ENCODE data around the gene SBF2. TPM values are rescaled to one million over a fixed set of nuclear protein-coding genes. Genes with fewer than 3 reads are reported as not detected.
"Not testable (repeated sequence)": the region's sequence is repeated elsewhere in the genome, so short reads cannot be mapped to it uniquely, and the experiment has no call there.

SBF2 gene
- total RNA-seq, 1 donor from 2014 or later, result 4.2 TPM

GRCh38 chr11:10155793-10156490 is 138.1 kb downstream of the SBF2 start:
- no peak overlapping the region for H3K4me3 Mint-ChIP-seq (ENCODE audit: low read depth)
- H3K4me1 Mint-ChIP-seq (ENCODE audit: low read depth), result no peaks in the 10 kb centered on the region
- no peak overlapping the region for H3K27ac Mint-ChIP-seq
- DNase-seq (ENCODE audit: low spot score), result no peak
- peaks cover 13% of the 10 kb centered on the region for H3K9me3 Mint-ChIP-seq
- H3K36me3 Mint-ChIP-seq (ENCODE audit: low read depth), result no peaks in the 10 kb centered on the region
- intact Hi-C loops (cut with micrococcal nuclease), result no loop called here
- H3K27me3 Mint-ChIP-seq (ENCODE audit: low read depth), result peaks cover 3% of the 10 kb centered on the region

GRCh38 chr11:10150800-10151199 is 143.2 kb downstream of the SBF2 start:
- DNase-seq (ENCODE audit: low spot score), result no peak
- Mint-ChIP-seq H3K36me3 (ENCODE audit: low read depth) (no peaks in the 10 kb centered on the region), H3K27me3 (ENCODE audit: low read depth) (peaks cover 3% of the 10 kb centered on the region), H3K27ac (no peak overlapping the region), H3K4me1 (ENCODE audit: low read depth) (no peaks in the 10 kb centered on the region), H3K9me3 (no peaks in the 10 kb centered on the region), H3K4me3 (ENCODE audit: low read depth) (no peak overlapping the region)
- intact Hi-C loops (cut with micrococcal nuclease), result no loop called here

GRCh38 chr11:10149553-10149952 is 144.5 kb downstream of the SBF2 start:
- no peak for DNase-seq (ENCODE audit: low spot score)
- intact Hi-C loops (cut with micrococcal nuclease), result no loop called here
- Mint-ChIP-seq H3K4me1 (ENCODE audit: low read depth) (no peaks in the 10 kb centered on the region), H3K27ac (no peak overlapping the region), H3K9me3 (no peaks in the 10 kb centered on the region), H3K36me3 (ENCODE audit: low read depth) (no peaks in the 10 kb centered on the region), H3K4me3 (ENCODE audit: low read depth) (no peak overlapping the region), H3K27me3 (ENCODE audit: low read depth) (peaks cover 5% of the 10 kb centered on the region)

- Mint-ChIP-seq H3K9me3 (no peaks in the 10 kb centered on the region), H3K27ac (no peak overlapping the region), H3K4me3 (ENCODE audit: low read depth) (no peak overlapping the region), H3K36me3 (ENCODE audit: low read depth) (no peaks in the 10 kb centered on the region), H3K4me1 (ENCODE audit: low read depth) (no peaks in the 10 kb centered on the region), H3K27me3 (ENCODE audit: low read depth) (peaks cover 2% of the 10 kb centered on the region)
- no peak for DNase-seq (ENCODE audit: low spot score)
- intact Hi-C loops (cut with micrococcal nuclease), result no loop called here
Observed at GRCh38 chr11:10147195-10147594, 146.8 kb downstream of the SBF2 start.

GRCh38 chr11:10144954-10145353 is 149.1 kb downstream of the SBF2 start:
- Mint-ChIP-seq H3K36me3 (ENCODE audit: low read depth) (no peaks in the 10 kb centered on the region), H3K27me3 (ENCODE audit: low read depth) (peaks cover 2% of the 10 kb centered on the region), H3K27ac (no peak overlapping the region), H3K4me3 (ENCODE audit: low read depth) (no peak overlapping the region), H3K9me3 (no peaks in the 10 kb centered on the region), H3K4me1 (ENCODE audit: low read depth) (no peaks in the 10 kb centered on the region)
- no peak for DNase-seq (ENCODE audit: low spot score)
- intact Hi-C loops (cut with micrococcal nuclease), result no loop called here

GRCh38 chr11:10139656-10140055 is 154.4 kb downstream of the SBF2 start:
- Mint-ChIP-seq H3K27ac (no peak overlapping the region), H3K4me3 (ENCODE audit: low read depth) (no peak overlapping the region), H3K27me3 (ENCODE audit: low read depth) (no peaks in the 10 kb centered on the region), H3K9me3 (peaks cover 9% of the 10 kb centered on the region), H3K4me1 (ENCODE audit: low read depth) (no peaks in the 10 kb centered on the region), H3K36me3 (ENCODE audit: low read depth) (no peaks in the 10 kb centered on the region)
- intact Hi-C loops (cut with micrococcal nuclease), result no loop called here
- no peak for DNase-seq (ENCODE audit: low spot score)

GRCh38 chr11:10139143-10139542 is 154.9 kb downstream of the SBF2 start:
- H3K27me3 Mint-ChIP-seq (ENCODE audit: low read depth), result no peaks in the 10 kb centered on the region
- DNase-seq (ENCODE audit: low spot score), result no peak
- peaks cover 10% of the 10 kb centered on the region for H3K9me3 Mint-ChIP-seq
- H3K4me1 Mint-ChIP-seq (ENCODE audit: low read depth), result no peaks in the 10 kb centered on the region
- H3K27ac Mint-ChIP-seq, result no peak overlapping the region
- intact Hi-C loops (cut with micrococcal nuclease), result no loop called here
- H3K36me3 Mint-ChIP-seq (ENCODE audit: low read depth), result no peaks in the 10 kb centered on the region
- no peak overlapping the region for H3K4me3 Mint-ChIP-seq (ENCODE audit: low read depth)

- Mint-ChIP-seq H3K36me3 (ENCODE audit: low read depth) (no peaks in the 10 kb centered on the region), H3K4me3 (ENCODE audit: low read depth) (no peak overlapping the region), H3K27me3 (ENCODE audit: low read depth) (no peaks in the 10 kb centered on the region), H3K27ac (no peak overlapping the region), H3K9me3 (peaks cover 15% of the 10 kb centered on the region), H3K4me1 (ENCODE audit: low read depth) (no peaks in the 10 kb centered on the region)
- intact Hi-C loops (cut with micrococcal nuclease), result no loop called here
- no peak for DNase-seq (ENCODE audit: low spot score)
Observed at GRCh38 chr11:10134975-10135481, 159.0 kb downstream of the SBF2 start.

- H3K4me1 Mint-ChIP-seq (ENCODE audit: low read depth); H3K36me3 Mint-ChIP-seq (ENCODE audit: low read depth); H3K27me3 Mint-ChIP-seq (ENCODE audit: low read depth); H3K4me3 Mint-ChIP-seq (ENCODE audit: low read depth); intact Hi-C loops (cut with micrococcal nuclease); DNase-seq (ENCODE audit: low spot score); H3K27ac Mint-ChIP-seq: not testable (repeated sequence)
- peaks cover 15% of the 10 kb centered on the region for H3K9me3 Mint-ChIP-seq
Observed at GRCh38 chr11:10134226-10134625, 159.8 kb downstream of the SBF2 start.

GRCh38 chr11:10133251-10133650 is 160.8 kb downstream of the SBF2 start:
- H3K27ac Mint-ChIP-seq, result not testable (repeated sequence)

GRCh38 chr11:10130875-10131274 is 163.1 kb downstream of the SBF2 start:
- intact Hi-C loops (cut with micrococcal nuclease), result no loop called here
- H3K36me3 Mint-ChIP-seq (ENCODE audit: low read depth), result no peaks in the 10 kb centered on the region
- H3K4me1 Mint-ChIP-seq (ENCODE audit: low read depth), result no peaks in the 10 kb centered on the region
- H3K27me3 Mint-ChIP-seq (ENCODE audit: low read depth), result no peaks in the 10 kb centered on the region
- H3K27ac Mint-ChIP-seq, result no peak overlapping the region
- DNase-seq (ENCODE audit: low spot score), result no peak
- H3K4me3 Mint-ChIP-seq (ENCODE audit: low read depth), result no peak overlapping the region
- peaks cover 12% of the 10 kb centered on the region for H3K9me3 Mint-ChIP-seq

More at GRCh38 chr11:10133251-10133650, 160.8 kb downstream of the SBF2 start:
- H3K27me3 Mint-ChIP-seq (ENCODE audit: low read depth); H3K36me3 Mint-ChIP-seq (ENCODE audit: low read depth); DNase-seq (ENCODE audit: low spot score); H3K4me3 Mint-ChIP-seq (ENCODE audit: low read depth); H3K4me1 Mint-ChIP-seq (ENCODE audit: low read depth); intact Hi-C loops (cut with micrococcal nuclease): not testable (repeated sequence)
- H3K9me3 Mint-ChIP-seq, result peaks cover 12% of the 10 kb centered on the region

GRCh38 chr11:10129184-10129583 is 164.8 kb downstream of the SBF2 start:
- H3K27ac Mint-ChIP-seq; intact Hi-C loops (cut with micrococcal nuclease); H3K4me3 Mint-ChIP-seq (ENCODE audit: low read depth); H3K27me3 Mint-ChIP-seq (ENCODE audit: low read depth); H3K4me1 Mint-ChIP-seq (ENCODE audit: low read depth); H3K36me3 Mint-ChIP-seq (ENCODE audit: low read depth); H3K9me3 Mint-ChIP-seq; DNase-seq (ENCODE audit: low spot score): not testable (repeated sequence)

GRCh38 chr11:10125522-10126133 is 168.4 kb downstream of the SBF2 start:
- no peaks in the 10 kb centered on the region for H3K9me3 Mint-ChIP-seq
- no peak overlapping the region for H3K27ac Mint-ChIP-seq
- no peaks in the 10 kb centered on the region for H3K27me3 Mint-ChIP-seq (ENCODE audit: low read depth)
- intact Hi-C loops (cut with micrococcal nuclease), result no loop called here
- H3K36me3 Mint-ChIP-seq (ENCODE audit: low read depth), result no peaks in the 10 kb centered on the region
- no peak overlapping the region for H3K4me3 Mint-ChIP-seq (ENCODE audit: low read depth)
- no peaks in the 10 kb centered on the region for H3K4me1 Mint-ChIP-seq (ENCODE audit: low read depth)
- DNase-seq (ENCODE audit: low spot score), result no peak

Data from activated T-helper 2 cell treated with anti-CD3 and anti-CD28 coated beads, Interferon-gamma antibody, Interleukin-2, Interleukin-4, amounts not matched to agents 10 μg/mL and 5 μg/mL and 100 μg/mL, durations not matched to agents 14 hours and 24 hours and 36 hours (primary cell).